Transverse colon (tissue), 3 donors: ENCODE results near the gene FOXJ3.

Experiments used
- CTCF ChIP-seq, 5 experiments: fragments of 200-600 bp in 3 of 5; fragments of 450-650 bp in 2 of 5; sonication (generic) in 3 of 5; IDR thresholded peaks; 1 replicate in 2 of 5; 2 replicates in 3 of 5; pipeline ENCODE4 v1.5.1; 2016 to 2017; ENCODE audit warnings: antibody characterized with exemption in 5 of 5, inconsistent platforms in 3 of 5, mild to moderate bottlenecking in 2 of 5, moderate library complexity in 1 of 5
- POLR2A ChIP-seq: fragments of 450-650 bp; IDR thresholded peaks from one replicate; pipeline ENCODE4 v1.6.1; 2016; ENCODE audit warnings: antibody characterized with exemption, mild to moderate bottlenecking, moderate library complexity

- TF ChIP-seq CTCF (IDR thresholded peaks at IDR 0.05) (no peak), POLR2A (no peak)
Measured at GRCh38 chr1:42128499-42128898, 206.5 kb downstream of the FOXJ3 start.
